Neural progenitor cell (in vitro differentiated cells): ENCODE results near the gene LTO1.

Experiments
- EZH2 ChIP-seq: fragments of 200-600 bp; sonication (generic); IDR thresholded peaks from 2 replicates; pipeline ENCODE4 v1.6.1; 2017; ENCODE audit warnings: antibody characterized with exemption, mild to moderate bottlenecking, moderate library complexity
- EZH2phosphoT487 ChIP-seq: fragments of 200-600 bp; sonication (generic); IDR thresholded peaks from 2 replicates; pipeline ENCODE4 v1.6.1; 2017; ENCODE audit warnings: antibody characterized with exemption
- TF ChIP-seq, protein P1 (sequence below): fragments of 200-600 bp; sonication (generic); IDR thresholded peaks from 2 replicates; pipeline ENCODE4 v1.5.1; 2017; ENCODE audit warnings: antibody characterized with exemption, mild to moderate bottlenecking

DNA sequence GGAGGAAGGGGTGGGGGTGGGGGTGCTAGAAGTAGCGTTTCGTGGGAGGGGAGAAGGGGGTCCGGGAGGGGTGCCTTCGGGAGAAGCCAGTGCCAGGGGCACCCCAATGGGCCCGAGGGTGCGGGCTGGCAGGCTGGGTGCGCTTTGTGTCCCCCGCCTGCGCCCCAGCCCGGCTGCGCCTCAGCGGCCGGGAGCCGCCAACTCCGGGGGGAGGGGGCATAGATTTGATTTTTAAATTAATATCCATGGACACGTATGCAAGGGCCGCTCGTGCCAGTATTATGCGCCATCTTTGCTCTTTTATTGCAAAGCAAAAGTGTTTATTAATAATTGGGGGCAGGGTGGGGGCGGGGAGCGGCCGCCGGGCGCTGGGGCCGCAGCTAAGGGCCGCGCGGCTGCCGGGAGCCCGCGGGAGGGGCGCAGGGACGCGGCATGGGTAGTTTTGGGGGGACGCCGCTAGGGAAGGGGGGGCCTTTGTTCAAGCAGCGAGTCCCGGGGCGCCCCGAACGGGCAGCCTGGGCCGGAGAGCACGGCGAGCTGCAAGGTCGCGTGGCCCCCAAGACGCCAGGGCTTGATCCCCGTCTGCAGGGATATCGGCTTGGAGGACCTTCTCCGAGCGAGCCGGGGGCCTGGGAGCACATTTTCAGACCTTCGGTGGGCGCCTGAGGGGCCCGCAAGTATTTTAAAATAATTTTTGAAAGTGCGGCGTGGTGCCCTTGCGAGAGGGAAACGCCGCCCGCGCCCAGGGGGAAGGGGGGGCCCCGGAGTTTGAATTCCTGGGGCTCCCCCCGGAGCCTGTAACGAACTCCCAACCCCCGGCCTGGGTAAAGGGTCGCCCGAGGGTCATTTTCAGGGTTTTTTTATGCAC, 33.2 kb downstream of the LTO1 start:
- TF ChIP-seq, protein P1, sequence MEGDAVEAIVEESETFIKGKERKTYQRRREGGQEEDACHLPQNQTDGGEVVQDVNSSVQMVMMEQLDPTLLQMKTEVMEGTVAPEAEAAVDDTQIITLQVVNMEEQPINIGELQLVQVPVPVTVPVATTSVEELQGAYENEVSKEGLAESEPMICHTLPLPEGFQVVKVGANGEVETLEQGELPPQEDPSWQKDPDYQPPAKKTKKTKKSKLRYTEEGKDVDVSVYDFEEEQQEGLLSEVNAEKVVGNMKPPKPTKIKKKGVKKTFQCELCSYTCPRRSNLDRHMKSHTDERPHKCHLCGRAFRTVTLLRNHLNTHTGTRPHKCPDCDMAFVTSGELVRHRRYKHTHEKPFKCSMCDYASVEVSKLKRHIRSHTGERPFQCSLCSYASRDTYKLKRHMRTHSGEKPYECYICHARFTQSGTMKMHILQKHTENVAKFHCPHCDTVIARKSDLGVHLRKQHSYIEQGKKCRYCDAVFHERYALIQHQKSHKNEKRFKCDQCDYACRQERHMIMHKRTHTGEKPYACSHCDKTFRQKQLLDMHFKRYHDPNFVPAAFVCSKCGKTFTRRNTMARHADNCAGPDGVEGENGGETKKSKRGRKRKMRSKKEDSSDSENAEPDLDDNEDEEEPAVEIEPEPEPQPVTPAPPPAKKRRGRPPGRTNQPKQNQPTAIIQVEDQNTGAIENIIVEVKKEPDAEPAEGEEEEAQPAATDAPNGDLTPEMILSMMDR: no peak
- no peak for TF ChIP-seq EZH2
- no peak for TF ChIP-seq EZH2phosphoT487
